Psoas muscle (tissue), 8 donors: Measurements from ENCODE around the gene TBXAS1. TPM values are rescaled to one million over a fixed set of nuclear protein-coding genes. Genes with fewer than 3 reads are reported as not detected.

Source experiments
- ATAC-seq, 4 donors: fragments of 200-7000 bp; cut with Tn5 transposase; one replicate each; pipeline ENCODE4 v1.9.1; 2020; ENCODE audit warnings: moderate library complexity in 3 of 4, mild to moderate bottlenecking in 2 of 4
- DNase-seq, 2 donors: peaks; one replicate each; pipeline ENCODE4 v3.0.0-alpha.2; 2020
- H3K27ac ChIP-seq: fragments of 200-600 bp; one replicate; pipeline ENCODE4 v1.8.0; 2022
- H3K27me3 ChIP-seq, 3 donors: fragments of 200-600 bp in 1 of 3; one replicate each; pipeline versions ENCODE4 v1.6.1 to v1.8.0; 2013 to 2022; ENCODE audit warnings: low read length in 2 of 3, mild to moderate bottlenecking in 2 of 3, moderate library complexity in 1 of 3; ENCODE audit not compliant: insufficient read depth in 3 of 3
- H3K36me3 ChIP-seq, 2 donors: fragments of 200-600 bp in 1 of 2; one replicate each; pipeline versions ENCODE4 v1.6.1 to v1.8.0; 2013 to 2022; ENCODE audit warnings: low read depth in 1 of 2, mild to moderate bottlenecking in 1 of 2, moderate library complexity in 1 of 2; ENCODE audit not compliant: insufficient read depth in 1 of 2
- H3K4me1 ChIP-seq: fragments of 200-600 bp; one replicate; pipeline ENCODE4 v1.8.0; 2022
- H3K4me3 ChIP-seq: fragments of 200-600 bp; one replicate; pipeline ENCODE4 v1.8.0; 2022; ENCODE audit warnings: mild to moderate bottlenecking
- H3K9me3 ChIP-seq: fragments of 200-600 bp; one replicate; pipeline ENCODE4 v1.8.0; 2022
- whole genome bisulfite sequencing, 3 donors: extraction: QIAGEN DNeasy Blood & Tissue Kit; methylation state at CpG; one replicate each; pipeline versions ENCODE4 v1.1.6 to v1.1.7; 2013; 5-methylcytosine and 5-hydroxymethylcytosine counted together
- intact Hi-C, 2 donors: fragments of 100-400 bp; cut with DNase I; formaldehyde crosslinking; loops; one replicate each; pipeline versions ENCODE4 v1.11.0 to v1.14.2; 2022
- polyA plus RNA-seq, 3 donors: library from polyadenylated mRNA; stranded (reverse); fragments of 200-250 nt; gene quantifications; one replicate each; pipeline ENCODE4 v1.2.3, GENCODE V29; 2013
- total RNA-seq, 4 donors: library from RNA; stranded (reverse); fragmentation: NEBNext Ultra II Directional in 2 of 4; extraction: Animal tissue kit (Norgen Biotek cat#: 25700) in 2 of 4; gene quantifications; one replicate each; pipeline versions ENCODE4 v1.2.1 to v1.2.4, GENCODE V29; 2021 to 2023
- TF ChIP-seq, protein P1 (sequence below): fragments of 200-600 bp; IDR thresholded peaks from one replicate; pipeline ENCODE4 v1.8.0; 2022; ENCODE audit warnings: antibody characterized with exemption
- donor health status: healthy with polysubstance abuse.
- donor health status: DM: no; HTN: no; CAD: no; lungs with moderate emphysema.
- donor health status: Bipolar disorder and iron deficiency.
- donor health status: healthy.
- donor health status: DM: yes; HTN: yes; CAD: no.
- donor health status: DM: no; HTN: no; CAD: no.
- donor health status: DM: no; HTN: no; CAD: no.
- donor health status: DM: yes; HTN: yes; CAD: no.

TBXAS1 gene
- total and polyA plus RNA-seq, 7 donors, result 0.90 to 2.9 (median 2.0) TPM

GRCh38 chr7:140005754-140006503 is 176.9 kb downstream of the TBXAS1 start:
- H3K9me3 ChIP-seq, result no peaks in the 10 kb centered on the region
- TF ChIP-seq, protein P1, sequence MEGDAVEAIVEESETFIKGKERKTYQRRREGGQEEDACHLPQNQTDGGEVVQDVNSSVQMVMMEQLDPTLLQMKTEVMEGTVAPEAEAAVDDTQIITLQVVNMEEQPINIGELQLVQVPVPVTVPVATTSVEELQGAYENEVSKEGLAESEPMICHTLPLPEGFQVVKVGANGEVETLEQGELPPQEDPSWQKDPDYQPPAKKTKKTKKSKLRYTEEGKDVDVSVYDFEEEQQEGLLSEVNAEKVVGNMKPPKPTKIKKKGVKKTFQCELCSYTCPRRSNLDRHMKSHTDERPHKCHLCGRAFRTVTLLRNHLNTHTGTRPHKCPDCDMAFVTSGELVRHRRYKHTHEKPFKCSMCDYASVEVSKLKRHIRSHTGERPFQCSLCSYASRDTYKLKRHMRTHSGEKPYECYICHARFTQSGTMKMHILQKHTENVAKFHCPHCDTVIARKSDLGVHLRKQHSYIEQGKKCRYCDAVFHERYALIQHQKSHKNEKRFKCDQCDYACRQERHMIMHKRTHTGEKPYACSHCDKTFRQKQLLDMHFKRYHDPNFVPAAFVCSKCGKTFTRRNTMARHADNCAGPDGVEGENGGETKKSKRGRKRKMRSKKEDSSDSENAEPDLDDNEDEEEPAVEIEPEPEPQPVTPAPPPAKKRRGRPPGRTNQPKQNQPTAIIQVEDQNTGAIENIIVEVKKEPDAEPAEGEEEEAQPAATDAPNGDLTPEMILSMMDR, result peak; percentile 18
- H3K36me3 ChIP-seq, result no peaks in the 10 kb centered on the region
- WGBS, 3 donors, result 48 to 50% (median 49%) methylated on average over 13 of the region's 13 CpGs
- intact Hi-C loops, result loop anchor here in 1 of 2 donors (10.0 kb wide), 1 partner anchor 231 kb away; the partner anchor contains the start of gene HIPK2
- no peak overlapping the region for H3K4me3 ChIP-seq
- no peaks in the 10 kb centered on the region for H3K4me1 ChIP-seq
- no peak overlapping the region for H3K27ac ChIP-seq
- H3K27me3 ChIP-seq, result peaks cover 0 to 3% (median 0%) of the 10 kb centered on the region in 3 donors
- DNase-seq, result no peak
- ATAC-seq, result peak in 1 of 4 donors; percentile 31

GRCh38 chr7:140006600-140006999 is 177.5 kb downstream of the TBXAS1 start:
- 94 to 98% (median 96%) methylated on average over 10 of the region's 10 CpGs for WGBS, 3 donors
- ATAC-seq (no peak), DNase-seq (no peak)
- no peak overlapping the region for H3K27ac ChIP-seq
- no peaks in the 10 kb centered on the region for H3K36me3 ChIP-seq
- intact Hi-C loops, result loop anchor here in 1 of 2 donors (10.0 kb wide), 1 partner anchor 232 kb away; the partner anchor contains the start of gene HIPK2
- TF ChIP-seq, protein P1, result no peak
- no peaks in the 10 kb centered on the region for H3K9me3 ChIP-seq
- H3K27me3 ChIP-seq, result peaks cover 0 to 3% (median 0%) of the 10 kb centered on the region in 3 donors
- no peak overlapping the region for H3K4me3 ChIP-seq
- H3K4me1 ChIP-seq, result no peaks in the 10 kb centered on the region

DNA sequence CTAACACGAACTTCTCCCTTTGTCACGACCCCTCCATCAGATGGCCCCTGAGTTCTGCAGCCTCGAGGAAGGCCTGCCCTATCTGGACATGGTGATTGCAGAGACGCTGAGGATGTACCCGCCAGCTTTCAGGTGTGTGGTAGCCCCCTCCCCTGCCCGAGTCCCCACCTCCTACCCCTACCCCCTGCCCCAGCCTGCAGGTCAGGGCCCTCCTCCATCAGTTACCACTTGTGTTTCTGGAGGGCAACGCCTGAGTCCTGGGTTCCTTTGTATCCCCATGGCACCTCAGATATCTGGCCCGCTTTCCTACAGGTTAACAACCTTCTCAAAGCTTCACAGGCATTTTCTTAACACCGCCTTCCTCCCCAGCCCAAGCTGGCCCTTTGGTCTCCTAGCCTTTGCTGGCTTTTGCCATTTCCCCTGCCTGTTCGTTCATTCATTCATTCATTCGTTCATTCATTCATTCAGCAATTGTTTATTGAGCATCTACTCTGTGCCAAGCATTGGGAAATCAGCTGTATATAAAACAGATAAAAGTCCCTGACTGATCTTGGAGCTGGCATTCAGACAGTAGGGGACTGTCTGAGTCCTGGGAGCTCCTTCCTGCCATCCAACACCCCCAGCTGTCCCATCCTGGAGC is 178.1 kb downstream of the TBXAS1 start:
- 92 to 97% (median 93%) methylated on average over 11 of the region's 11 CpGs for WGBS, 3 donors
- ATAC-seq (no peak), DNase-seq (no peak)
- H3K4me3 ChIP-seq, result no peak overlapping the region
- H3K4me1 ChIP-seq, result no peaks in the 10 kb centered on the region
- no peak overlapping the region for H3K27ac ChIP-seq
- TF ChIP-seq, protein P1, result no peak
- H3K36me3 ChIP-seq, result no peaks in the 10 kb centered on the region
- intact Hi-C loops, result loop anchor here in 1 of 2 donors (10.0 kb wide), 1 partner anchor 232 kb away; the partner anchor contains the start of gene HIPK2
- H3K27me3 ChIP-seq, result peaks cover 0 to 3% (median 0%) of the 10 kb centered on the region in 3 donors
- no peaks in the 10 kb centered on the region for H3K9me3 ChIP-seq

GRCh38 chr7:140008755-140009610 is 179.9 kb downstream of the TBXAS1 start:
- WGBS, 3 donors, result 80 to 84% (median 80%) methylated on average over 14 to 16 of the region's 16 CpGs
- intact Hi-C loops, result loop anchor here in 1 of 2 donors (10.0 kb wide), 1 partner anchor 234 kb away; the partner anchor contains the start of gene HIPK2
- ATAC-seq (no peak), DNase-seq (no peak)
- H3K4me1 ChIP-seq, result no peaks in the 10 kb centered on the region
- H3K4me3 ChIP-seq, result no peak overlapping the region
- H3K27ac ChIP-seq, result no peak overlapping the region
- H3K36me3 ChIP-seq, result no peaks in the 10 kb centered on the region
- no peaks in the 10 kb centered on the region for H3K9me3 ChIP-seq
- TF ChIP-seq, protein P1, result no peak
- H3K27me3 ChIP-seq, result peaks cover 0 to 3% (median 0%) of the 10 kb centered on the region in 3 donors
